HG02623 (cell line): ENCODE measurements around the gene MTHFD1L.

Experiments used
- ATAC-seq: cut with Tn5 transposase; IDR thresholded peaks from one replicate; pipeline ENCODE4 v1.9.1; 2021; ENCODE audit warnings: moderate library complexity; ENCODE audit not compliant: unreplicated experiment

MTHFD1L gene

DNA sequence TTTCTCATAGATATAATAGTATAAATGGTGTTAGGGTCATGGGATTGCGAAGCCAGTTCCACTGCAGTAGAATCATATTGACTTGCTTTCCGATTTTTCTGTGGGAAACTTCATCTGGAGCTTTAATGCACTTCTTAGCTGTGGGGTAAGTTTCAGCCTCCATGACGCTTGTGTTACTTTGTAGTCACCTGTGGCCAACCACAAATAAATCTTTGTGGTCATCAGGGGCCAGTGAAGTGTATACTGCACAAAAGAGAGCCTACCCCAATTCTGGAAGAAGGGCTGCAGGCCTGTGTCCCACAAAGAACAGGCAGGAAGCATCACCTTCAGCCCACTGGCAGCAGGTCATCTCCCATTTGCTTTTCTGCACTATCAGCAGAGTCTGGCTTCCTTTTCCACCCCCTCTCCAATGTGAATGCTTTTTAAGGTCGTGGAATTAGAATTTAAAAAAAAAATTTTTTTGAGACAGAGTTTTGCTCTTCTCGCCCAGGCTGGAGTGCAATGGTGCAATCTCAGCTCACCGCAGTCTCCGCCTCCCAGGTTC lies 32.0 kb downstream of the MTHFD1L start:
- ATAC-seq, result no peak

DNA sequence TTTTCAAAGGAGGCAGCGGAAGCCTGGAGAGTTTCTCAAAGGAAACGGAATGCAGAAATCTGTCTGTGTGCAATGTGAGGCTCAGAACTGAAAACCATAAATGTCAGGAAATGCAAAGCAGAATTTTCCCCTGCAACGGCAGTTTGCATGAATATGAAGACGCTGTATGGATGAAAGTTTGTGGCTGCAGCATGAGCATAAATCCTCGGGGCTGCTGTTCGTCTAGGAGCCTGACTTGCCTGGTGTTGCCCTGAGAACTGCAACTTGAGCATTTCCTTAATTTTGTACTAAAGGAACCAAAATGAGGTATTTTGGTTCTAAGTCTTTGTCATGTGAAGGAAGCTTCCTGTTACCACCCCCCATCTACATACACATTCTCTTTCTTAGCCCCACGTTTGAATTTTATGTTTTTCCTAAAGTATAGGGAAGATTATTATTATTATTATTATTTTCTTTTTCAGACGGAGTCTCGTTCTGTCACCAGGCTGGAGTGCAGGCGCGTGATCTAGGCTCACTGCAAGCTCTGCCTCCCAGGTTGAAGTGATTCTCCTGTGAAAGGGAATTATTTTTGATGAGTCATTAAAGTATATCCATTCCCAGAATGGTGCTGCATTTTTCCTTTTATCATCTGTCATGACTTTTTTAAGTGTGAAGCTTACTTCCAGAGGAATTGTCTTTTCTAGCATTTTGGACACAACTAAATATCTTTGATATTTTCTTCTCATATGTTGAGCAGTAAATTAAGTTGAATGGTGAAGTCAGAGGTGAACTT lies 33.1 kb downstream of the MTHFD1L start:
- ATAC-seq, result no peak

DNA sequence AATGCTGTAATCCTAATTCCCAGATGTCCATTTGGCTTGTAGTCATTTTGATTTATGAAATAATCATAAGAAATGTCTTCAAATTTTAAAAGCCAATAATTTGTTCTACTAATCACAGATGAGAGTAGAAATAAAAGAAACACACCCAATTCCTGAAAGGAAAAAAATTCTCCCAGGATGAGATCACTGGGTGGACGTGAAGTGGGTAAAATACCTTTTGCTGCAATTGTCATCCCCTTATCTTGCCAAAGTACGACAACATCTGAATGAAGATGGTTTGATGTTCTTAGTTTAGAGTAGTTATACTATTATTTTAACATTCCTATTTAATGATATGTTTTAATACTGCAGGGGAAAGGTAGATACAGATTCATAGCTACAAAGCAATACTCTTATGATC lies 33.7 kb downstream of the MTHFD1L start:
- ATAC-seq, result no peak

DNA sequence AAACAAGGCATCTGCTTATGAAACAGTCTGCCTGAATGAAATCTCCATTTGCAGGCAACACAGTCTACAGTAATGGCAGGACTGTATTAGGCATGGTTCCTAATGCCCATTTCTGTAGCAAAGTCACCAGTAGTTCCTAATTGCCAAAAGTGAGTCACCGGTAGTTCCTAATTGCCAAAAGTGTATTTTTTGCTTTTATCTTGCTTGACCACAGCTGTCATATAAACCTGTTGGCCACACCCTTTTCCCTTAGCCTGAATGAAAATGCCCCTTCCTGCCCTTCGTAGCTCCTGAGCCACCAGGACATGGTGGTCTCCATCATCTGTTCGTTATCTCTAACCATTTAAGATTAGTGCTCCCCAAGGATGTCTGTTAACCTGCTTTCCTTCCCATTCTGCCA lies 34.5 kb downstream of the MTHFD1L start:
- ATAC-seq, result no peak

DNA sequence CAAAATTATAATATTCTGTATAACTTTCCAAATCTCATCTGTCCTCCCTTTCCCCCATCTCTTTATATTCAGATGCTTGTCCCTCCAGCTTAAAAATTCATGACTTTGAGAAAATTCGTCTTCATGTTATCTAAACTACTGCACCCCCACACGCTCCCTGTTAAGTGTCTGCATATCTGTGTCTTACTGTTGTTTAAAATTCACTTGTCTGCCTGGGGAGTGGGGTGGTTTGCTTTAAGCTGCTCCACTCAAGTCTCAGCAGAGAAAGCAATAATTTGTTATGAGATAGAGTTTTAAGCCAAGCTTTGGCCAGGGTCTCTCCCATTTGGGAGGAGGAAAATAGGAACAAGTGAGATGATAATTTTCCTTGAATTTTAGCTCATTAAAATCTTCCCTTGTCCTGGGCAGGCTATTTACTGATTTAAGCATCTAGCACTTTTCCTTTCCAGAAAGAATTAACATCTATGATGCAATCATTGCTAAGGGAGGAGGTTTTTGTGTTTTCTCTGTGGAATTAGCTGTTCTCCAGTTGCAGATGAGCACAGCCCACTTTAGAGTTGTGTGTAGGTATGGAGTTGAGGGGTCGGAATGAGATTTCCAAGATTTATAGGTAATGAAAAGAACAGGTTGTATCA lies 36.8 kb downstream of the MTHFD1L start:
- no peak for ATAC-seq

DNA sequence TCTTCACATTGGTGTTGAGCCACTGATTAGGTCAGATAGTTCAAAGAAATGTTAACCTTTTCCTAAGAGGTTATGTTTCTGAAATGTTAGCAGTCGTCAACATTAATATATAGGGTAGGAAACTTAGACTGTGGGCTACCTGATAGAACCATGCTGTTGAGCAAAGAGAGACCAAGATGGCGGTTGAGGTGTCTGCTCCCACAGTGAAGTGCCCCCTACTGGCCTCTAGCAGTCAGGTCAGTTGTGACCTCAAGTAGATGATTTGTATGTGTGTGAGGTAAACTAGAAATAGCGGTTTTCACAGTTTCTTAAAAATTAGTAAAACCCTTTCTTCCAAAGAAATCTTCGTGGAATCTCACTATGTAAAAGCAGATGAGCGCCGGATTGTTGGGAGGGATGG lies 40.3 kb downstream of the MTHFD1L start:
- ATAC-seq, result no peak

DNA sequence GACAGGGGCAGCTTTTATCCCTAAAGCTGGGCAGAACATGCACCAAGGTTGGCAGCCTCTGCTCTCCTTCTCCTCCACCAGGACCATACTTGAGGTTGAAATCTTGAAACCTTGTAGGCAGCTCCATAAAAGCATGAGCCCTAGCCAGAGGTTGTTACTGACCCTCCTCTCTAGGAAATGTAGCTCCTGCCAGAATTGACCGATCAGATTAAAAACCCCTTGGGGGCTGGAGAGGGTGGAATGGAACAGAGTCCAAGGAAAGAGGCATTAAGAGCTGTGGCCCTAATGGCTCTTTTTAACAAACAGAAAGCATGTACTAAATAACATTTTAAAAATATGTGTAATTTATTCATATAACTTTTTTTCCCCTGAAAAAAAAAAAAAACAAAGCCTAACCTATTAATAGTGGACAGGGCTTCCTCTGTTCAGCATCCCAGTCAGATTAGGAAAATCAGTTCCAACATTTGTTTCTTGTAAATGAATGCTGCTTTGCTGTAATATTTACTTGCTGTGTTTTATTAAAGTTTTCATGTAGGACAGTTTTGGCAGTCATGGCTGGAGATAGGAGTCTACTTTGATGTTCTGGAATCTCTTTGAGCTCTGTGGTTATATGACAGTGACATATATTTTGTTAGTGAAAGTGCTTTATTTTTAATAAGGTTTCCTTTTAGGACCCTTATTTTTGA lies 41.3 kb downstream of the MTHFD1L start:
- ATAC-seq, result no peak

DNA sequence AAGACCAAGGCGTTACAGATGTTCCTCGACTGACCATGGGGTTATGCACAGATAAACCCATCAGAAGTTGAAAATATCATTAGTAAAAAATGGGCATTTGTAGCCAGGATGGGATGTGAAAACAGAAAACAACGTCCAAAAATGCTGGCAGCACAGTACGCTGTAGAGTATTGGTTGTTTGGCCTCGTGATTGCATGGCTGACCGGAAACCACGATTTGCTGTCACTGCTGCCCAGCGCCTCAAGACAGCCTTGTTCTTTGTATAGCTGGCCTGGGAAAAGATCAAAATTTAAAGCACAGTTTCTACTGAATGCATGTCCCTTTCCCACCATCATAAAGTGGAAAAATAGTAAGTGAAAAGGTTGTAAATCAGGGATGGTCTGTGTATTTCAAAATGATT lies 41.9 kb downstream of the MTHFD1L start:
- ATAC-seq, result no peak

DNA sequence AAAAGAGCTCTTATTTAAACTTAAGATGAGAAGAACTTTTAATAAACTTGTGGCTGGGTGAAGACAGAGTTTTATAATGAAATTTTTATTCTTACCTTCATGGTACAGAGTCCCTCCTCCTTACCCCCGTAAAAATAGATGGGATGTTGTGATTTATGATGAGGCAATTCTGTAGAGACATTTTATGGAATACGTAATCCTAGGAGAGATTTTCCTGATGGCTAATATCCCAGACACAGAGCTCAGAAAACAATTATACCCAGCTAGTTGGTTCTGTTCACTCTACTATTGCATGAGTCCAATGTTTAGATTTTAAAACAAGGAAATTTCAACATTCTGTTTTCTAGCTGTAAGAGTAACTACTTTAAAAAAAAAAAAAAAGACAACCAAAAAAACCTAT lies 43.4 kb downstream of the MTHFD1L start:
- ATAC-seq, result no peak

DNA sequence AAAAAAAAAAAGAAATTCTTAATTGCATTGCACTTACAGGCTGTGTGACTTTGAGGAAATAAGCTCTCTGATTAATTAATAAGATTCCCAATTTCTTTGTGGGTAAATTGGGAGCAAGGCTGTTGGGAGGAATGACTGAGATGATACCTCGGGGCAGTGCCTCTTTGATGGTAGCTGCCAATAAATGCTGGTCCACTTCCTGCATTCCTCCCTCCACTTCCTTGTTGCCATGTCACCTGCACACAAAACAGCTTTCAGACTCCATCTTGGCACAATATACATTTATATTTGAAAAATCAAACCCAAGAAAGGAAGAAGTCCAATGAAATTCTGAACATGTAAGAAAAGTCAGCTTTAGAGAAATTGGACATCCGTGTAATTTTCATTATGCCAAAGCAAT lies 45.1 kb downstream of the MTHFD1L start:
- ATAC-seq, result no peak

DNA sequence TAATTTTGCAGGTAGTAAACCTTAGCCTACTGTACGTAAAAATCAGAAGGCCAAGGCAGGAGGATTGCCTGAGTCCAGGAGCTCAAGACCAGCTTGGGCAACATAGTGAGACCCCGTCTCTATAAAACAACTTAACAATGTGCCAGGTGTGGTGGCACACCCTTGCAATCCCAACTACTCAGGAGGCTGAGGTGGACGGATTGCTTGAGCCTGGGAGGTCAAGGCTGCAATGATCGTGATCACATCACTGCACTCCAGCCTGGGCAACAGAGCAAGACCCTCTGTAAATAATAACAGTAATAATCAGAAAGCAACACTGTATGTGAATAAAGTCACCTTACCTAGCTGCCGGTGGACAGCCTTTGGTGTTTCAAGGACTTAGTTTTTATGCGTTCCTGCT lies 48.9 kb downstream of the MTHFD1L start:
- no peak for ATAC-seq

DNA sequence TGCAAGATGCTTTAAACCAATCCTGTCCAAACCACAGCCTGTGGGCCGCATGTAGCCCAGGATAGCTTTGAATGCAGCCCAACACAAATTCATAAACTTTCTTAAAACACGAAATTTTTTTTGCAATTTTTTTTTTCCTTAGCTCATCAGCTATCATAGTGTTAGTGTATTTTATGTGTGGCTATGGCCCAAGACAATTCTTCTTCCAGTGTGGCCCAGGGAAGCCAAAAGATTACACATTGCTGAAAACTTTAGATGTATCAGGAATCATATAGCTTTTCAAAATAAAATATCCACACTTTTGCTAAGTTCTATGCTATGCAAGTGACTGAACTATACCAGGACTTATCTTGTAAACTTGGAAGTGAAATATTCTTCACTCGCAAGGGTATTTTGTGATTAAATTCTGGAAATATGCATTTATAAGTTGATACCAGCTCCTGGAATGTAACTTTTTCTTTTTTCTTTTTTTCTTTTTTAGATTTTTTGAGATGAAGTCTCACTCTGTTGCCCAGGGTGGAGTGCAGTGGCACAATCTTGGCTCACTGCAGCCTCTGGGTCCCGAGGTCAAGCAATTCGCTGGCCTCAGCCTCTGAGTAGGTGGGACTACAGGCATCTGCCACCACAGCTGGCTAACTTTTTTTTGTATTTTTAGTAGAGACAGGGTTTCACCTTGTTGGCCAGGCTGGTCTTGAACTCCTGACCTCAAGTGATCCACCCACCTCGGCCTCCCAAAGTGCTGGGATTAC lies 49.8 kb downstream of the MTHFD1L start:
- no peak for ATAC-seq

DNA sequence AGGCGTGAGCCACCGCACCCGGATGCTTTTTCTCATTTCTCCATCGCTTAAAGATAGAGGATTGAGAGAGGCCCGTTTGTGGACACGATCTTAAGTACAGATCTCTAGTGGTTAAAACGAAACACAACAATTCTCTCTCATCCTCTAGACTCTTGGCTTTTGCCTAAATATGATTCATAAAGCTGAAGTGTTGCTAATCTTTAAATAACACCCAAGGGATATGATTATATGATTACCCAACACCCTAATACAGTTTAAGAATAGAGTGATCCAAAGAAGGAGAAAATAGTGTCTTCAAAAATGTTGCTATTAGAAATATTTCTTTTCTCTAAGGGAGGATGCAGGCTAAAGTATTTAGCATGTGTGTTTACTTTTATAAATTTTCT lies 50.4 kb downstream of the MTHFD1L start:
- no peak for ATAC-seq

DNA sequence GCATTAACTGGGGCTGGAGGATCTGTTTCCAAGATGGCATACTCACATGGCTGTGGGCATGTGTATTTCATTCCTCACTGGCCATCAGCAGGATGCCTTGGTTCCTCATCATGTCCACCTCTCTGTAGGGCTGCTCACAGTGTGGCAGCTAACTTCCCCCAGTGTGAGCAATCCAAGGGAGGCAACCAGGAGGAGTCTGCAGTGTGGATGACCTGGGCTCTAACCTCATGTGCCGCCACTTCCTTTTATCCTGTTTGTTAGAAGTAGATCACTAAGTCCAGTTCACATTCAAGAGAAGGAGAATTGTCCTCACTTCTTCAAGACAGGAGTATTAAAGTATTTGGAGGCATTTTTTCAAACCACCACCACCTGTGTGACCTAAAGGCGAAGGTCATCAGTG lies 54.4 kb downstream of the MTHFD1L start:
- no peak for ATAC-seq

DNA sequence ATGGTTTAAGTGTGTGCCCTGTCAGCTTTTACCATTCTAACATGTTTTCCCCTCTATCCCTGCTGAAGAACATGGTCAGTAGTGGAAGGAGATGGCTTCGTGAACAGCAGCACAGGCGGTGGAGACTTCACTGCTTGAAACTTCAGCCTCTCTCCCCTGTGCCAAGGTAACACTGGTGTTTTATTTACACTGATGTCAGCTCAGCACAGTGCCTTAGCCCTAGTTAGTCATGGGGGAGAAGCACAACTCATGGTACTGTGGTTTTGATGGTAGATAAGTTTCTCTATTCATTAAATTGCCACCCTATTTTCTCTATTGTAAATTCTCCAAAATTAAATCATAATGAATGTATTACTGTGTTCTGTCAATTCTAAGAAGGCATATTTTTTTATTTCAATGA lies 56.6 kb downstream of the MTHFD1L start:
- no peak for ATAC-seq

DNA sequence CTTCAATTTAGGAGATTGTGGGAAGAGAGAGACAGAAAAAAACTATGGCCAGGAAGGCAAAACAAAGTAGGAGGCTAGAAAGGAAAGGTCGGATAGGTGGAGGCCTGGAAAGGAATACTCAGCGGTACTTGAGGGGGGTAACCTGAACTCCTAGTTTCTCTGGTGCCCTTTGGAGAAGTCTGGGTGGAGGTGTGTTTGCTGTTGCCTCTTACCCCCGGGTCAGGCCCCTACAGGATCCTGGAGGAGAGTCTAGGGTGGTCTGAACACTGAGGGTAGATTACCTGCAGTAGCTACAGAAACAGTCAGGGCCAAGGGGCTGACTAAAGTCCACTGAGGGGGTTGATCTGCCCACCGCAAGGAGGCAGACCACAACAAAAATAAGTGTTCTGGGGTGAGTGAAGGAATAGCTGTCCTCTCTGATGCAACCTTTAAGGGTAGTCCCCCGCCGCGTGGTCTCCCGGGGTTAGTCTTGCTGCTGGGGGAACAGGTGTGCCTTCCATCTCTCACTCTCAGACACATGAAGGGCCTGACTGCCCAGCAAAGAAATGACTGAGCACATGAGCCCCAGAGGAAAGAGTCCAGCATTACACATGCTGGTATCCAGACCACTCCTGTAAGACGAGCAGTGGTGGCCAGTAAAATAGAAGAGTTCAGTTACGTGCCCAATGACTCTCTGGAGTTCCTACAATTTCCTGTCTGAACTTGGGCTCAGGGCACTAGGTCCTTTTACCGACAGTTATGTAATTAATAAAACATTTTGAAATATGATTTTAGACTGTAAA lies 59.5 kb downstream of the MTHFD1L start:
- no peak for ATAC-seq

DNA sequence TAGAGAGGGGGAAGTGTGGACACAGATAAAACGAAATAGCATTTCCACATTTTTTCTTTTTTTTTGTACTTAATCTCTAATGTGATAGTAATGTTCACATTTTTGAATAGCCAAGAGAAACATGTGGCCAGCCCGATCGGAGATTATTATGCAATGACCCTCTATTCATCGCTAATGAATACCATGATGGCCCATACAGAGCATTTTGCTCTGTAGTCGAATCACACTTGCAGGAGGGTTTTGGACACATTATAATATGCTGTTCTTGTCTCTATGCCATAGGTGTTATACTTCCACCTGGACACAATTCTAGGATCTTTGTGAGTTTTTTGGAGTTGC lies 60.1 kb downstream of the MTHFD1L start:
- ATAC-seq, result no peak

DNA sequence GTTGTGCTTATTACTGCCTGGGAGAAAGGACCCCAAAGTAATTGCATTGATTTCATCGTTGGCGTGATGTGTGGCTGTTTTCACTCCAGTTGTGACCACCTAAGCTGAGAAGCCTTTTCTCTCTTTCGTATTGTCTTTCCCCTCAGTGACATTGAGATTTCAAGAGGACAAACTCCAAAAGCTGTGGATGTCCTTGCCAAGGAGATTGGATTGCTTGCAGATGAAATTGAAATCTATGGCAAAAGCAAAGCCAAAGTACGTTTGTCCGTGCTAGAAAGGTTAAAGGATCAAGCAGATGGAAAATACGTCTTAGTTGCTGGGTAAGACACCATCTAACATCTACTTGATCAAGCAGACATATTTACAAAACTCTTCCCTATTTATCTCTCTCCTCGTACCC lies 60.5 kb downstream of the MTHFD1L start:
- no peak for ATAC-seq

DNA sequence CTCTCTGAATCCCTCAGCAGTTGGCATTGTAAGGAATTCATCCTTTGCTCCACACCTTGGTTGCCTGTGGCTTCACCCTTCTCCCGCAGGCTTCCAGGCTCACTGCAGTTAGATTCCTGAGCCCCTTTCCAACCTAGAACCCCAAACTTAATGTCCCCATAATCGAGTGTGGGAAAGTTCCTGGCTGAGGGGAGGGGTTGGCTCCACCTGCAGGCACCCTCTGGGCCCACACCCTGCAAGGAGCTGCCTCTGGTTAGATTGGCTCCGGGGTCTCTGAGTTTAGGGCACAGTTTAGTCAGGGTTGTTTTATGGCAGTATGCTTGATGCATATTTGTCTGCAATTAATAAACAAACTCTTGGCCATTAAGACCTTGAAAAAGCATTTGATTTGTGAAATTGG lies 63.4 kb downstream of the MTHFD1L start:
- ATAC-seq, result no peak

DNA sequence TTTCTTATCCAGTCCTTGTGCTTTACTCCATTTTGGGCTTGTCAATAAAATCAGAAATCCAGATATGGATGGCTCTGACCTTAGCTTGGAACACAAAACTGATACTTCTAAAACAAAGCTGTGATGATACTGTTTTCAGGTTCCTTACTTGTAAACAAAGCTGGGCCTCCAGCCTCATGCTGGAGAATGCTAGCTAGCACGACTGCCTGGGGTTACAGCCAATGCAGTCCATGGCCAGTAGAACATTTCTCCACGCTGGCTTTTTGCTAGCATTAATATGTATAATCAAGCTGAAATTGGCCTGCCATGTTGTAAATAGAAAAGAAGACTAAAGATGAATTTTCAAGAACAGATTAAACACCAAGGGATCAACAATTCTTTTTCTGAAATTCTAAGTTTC lies 63.9 kb downstream of the MTHFD1L start:
- no peak for ATAC-seq

DNA sequence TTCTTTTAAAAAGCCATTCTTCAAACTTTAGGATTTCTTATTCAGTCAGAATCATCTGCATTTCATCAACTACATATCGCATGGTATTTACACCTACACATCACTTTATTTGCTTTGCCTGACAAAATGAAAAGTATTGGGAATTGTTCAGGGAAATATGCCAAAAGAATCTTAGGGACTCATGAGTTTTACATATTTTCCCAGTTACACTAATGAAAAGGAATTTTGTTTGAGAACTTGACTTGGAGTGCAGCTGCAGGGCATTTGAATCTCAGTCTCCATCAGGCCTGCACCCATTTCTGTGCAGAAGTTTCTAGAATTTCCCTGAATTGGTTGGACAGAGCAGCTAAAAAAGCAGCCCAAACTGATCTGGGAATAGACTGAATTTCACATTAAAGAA lies 65.3 kb downstream of the MTHFD1L start:
- no peak for ATAC-seq
